Stimulated activated CD4-positive, alpha-beta T cell treated with anti-CD3 and anti-CD28 coated beads, Interleukin-4, amount 100 ng/mL, for 4 hours (primary cell): ENCODE measurements around the gene FGR.
"Not testable (repeated sequence)": the region's sequence is repeated elsewhere in the genome, so short reads cannot be mapped to it uniquely, and the experiment has no call there.

Source experiments
- DNase-seq, 2 experiments: peaks; one replicate each; pipeline ENCODE4 v3.0.0-alpha.2; 2020

Gene FGR

GRCh38 chr1:27634985-27635367, at the start of gene FGR:
Gene FGR (minus strand): TSS chr1:27635185. CDS start chr1:27623916, 11,269 bp downstream.
- DNase-seq: no peak

- no peak for DNase-seq
Observed at GRCh38 chr1:27684176-27684575, 49.2 kb upstream of the FGR start.

- no peak for DNase-seq
Observed at GRCh38 chr1:27682351-27682944, 47.5 kb upstream of the FGR start.

- not testable (repeated sequence) for DNase-seq
Observed at GRCh38 chr1:27681580-27681979, 46.6 kb upstream of the FGR start.

GRCh38 chr1:27680225-27680791, 45.3 kb upstream of the FGR start:
- DNase-seq: not testable (repeated sequence)

GRCh38 chr1:27678747-27679146, 43.8 kb upstream of the FGR start:
- no peak for DNase-seq

GRCh38 chr1:27676410-27676809, 41.4 kb upstream of the FGR start:
- DNase-seq: no peak

- DNase-seq: no peak
Observed at GRCh38 chr1:27672750-27673112, 37.7 kb upstream of the FGR start.

- peak; percentile 52 to 85 for DNase-seq
Observed at GRCh38 chr1:27671964-27672749, 37.2 kb upstream of the FGR start, which contains the start of gene IFI6. Gene IFI6 (minus strand): TSS chr1:27672192. CDS start chr1:27669314, 2,878 bp downstream.

GRCh38 chr1:27669876-27670275, 34.9 kb upstream of the FGR start:
- DNase-seq: no peak

GRCh38 chr1:27668808-27669723, 34.1 kb upstream of the FGR start:
- peak; percentile 76 to 92 for DNase-seq

- DNase-seq: no peak
Observed at GRCh38 chr1:27668121-27668807, 33.3 kb upstream of the FGR start.

- no peak for DNase-seq
Observed at GRCh38 chr1:27666791-27667254, 31.8 kb upstream of the FGR start.

- DNase-seq: no peak
Observed at GRCh38 chr1:27666294-27666693, 31.3 kb upstream of the FGR start.

- no peak for DNase-seq
Observed at GRCh38 chr1:27665016-27665651, 30.1 kb upstream of the FGR start.

- no peak for DNase-seq
Observed at GRCh38 chr1:27664291-27664690, 29.3 kb upstream of the FGR start.

GRCh38 chr1:27662707-27663393, 27.9 kb upstream of the FGR start:
- DNase-seq: peak; percentile 84 to 89

- DNase-seq: no peak
Observed at GRCh38 chr1:27662261-27662660, 27.3 kb upstream of the FGR start.

- DNase-seq: no peak
Observed at GRCh38 chr1:27661412-27662075, 26.6 kb upstream of the FGR start.

GRCh38 chr1:27660300-27660835, 25.4 kb upstream of the FGR start:
- DNase-seq: no peak
